ENCODE data around the gene PNPLA1.

DNA sequence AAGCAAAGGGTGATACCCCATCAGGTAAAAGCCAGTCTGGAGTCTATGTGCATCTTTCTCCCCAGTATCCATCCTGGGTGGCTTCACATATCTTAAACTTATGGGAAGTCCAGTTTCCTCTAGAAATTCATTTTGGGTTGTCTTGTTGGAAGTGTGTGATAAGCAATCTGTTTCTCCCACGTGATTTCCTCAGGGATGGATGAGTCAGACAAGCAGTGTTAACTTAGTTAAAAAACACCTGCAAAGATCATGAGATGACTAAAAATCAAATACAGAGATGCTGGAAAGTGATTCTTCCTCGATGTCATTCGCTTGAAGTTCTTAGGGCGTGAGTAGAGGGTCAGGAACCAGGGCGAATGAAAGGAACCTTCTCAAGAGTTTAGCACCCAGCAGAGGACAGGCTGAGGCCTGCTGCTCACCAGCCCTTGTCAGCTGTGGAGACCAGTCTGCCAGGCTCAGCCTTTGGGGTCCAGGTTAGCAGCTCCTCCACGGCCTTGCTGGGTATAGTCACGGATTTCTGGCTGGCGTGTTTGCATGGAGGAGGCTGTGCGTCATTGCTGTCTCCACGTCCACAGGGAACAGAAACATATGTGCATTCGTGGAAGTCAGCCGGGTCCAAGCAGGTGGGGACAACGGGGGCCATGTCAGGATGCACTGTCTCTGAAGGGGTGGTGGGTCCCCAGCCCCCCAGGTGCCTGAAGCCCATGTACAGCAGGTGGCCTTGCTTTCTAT, 2.8 kb upstream of the PNPLA1 start:
- TF ChIP-seq, protein P1, sequence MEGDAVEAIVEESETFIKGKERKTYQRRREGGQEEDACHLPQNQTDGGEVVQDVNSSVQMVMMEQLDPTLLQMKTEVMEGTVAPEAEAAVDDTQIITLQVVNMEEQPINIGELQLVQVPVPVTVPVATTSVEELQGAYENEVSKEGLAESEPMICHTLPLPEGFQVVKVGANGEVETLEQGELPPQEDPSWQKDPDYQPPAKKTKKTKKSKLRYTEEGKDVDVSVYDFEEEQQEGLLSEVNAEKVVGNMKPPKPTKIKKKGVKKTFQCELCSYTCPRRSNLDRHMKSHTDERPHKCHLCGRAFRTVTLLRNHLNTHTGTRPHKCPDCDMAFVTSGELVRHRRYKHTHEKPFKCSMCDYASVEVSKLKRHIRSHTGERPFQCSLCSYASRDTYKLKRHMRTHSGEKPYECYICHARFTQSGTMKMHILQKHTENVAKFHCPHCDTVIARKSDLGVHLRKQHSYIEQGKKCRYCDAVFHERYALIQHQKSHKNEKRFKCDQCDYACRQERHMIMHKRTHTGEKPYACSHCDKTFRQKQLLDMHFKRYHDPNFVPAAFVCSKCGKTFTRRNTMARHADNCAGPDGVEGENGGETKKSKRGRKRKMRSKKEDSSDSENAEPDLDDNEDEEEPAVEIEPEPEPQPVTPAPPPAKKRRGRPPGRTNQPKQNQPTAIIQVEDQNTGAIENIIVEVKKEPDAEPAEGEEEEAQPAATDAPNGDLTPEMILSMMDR (IDR thresholded peaks at IDR 0.05; ENCODE audit: low read length) = no peak
- TF ChIP-seq EZH2 (IDR thresholded peaks at IDR 0.05; ENCODE audit: borderline replicate concordance, low read length) = no peak

All from OCI-LY1 (cell line).